CD8-positive, alpha-beta memory T cell (primary cell): Measurements from ENCODE around the gene GLDC. TPM values are rescaled to one million over a fixed set of nuclear protein-coding genes. Genes with fewer than 3 reads are reported as not detected.

Source experiments
- CTCF ChIA-PET: fragments of 350-600 bp; sonication (Branson Sonifier 250); formaldehyde crosslinking; loops from one replicate; lab custom pipeline; 2021; ENCODE audit warnings: antibody characterized with exemption; lab: Charles Lee
- POLR2A ChIA-PET: fragments of 350-600 bp; sonication (Branson Sonifier 250); formaldehyde crosslinking; loops from one replicate; lab custom pipeline; 2021; ENCODE audit warnings: antibody characterized with exemption; lab: Charles Lee
- DNase-seq, 5 donors: peaks; one replicate each; pipeline versions ENCODE4 v3.0.0 to v3.0.0-alpha.2; 2020 to 2022; ENCODE audit warnings: mixed read lengths in 1 of 5
- H3K27ac ChIP-seq: one replicate; pipeline ENCODE4 v1.7.0; 2013; ENCODE audit warnings: low read depth, mild to moderate bottlenecking, low read length, moderate library complexity
- H3K27me3 ChIP-seq: 2 replicates; pipeline ENCODE4 v1.7.0; 2013; ENCODE audit warnings: low read length, mild to moderate bottlenecking; ENCODE audit not compliant: insufficient read depth, poor library complexity, severe bottlenecking
- H3K36me3 ChIP-seq: 2 replicates; pipeline ENCODE4 v1.7.0; 2013; ENCODE audit warnings: mild to moderate bottlenecking, low read length, moderate library complexity; ENCODE audit not compliant: insufficient read depth
- H3K4me1 ChIP-seq: 2 replicates; pipeline ENCODE4 v1.7.0; 2013; ENCODE audit warnings: mild to moderate bottlenecking, low read length, moderate library complexity; ENCODE audit not compliant: insufficient read depth
- H3K4me3 ChIP-seq: 2 replicates; pipeline ENCODE4 v1.7.0; 2013; ENCODE audit warnings: mild to moderate bottlenecking, low read length
- H3K9me3 ChIP-seq: 2 replicates; pipeline ENCODE4 v1.7.0; 2013; ENCODE audit warnings: mild to moderate bottlenecking, low read length
- H3K27ac Mint-ChIP-seq, 8 donors: one replicate each; pipeline ENCODE4 v1.8.0; 2020 to 2021; ENCODE audit warnings: mixed read lengths in 8 of 8, mild to moderate bottlenecking in 6 of 8, inconsistent platforms in 3 of 8, moderate library complexity in 3 of 8
- H3K27me3 Mint-ChIP-seq, 2 donors: one replicate each; pipeline ENCODE4 v1.8.0; 2020 to 2021; ENCODE audit warnings: mixed read lengths in 2 of 2, mild to moderate bottlenecking in 1 of 2, moderate library complexity in 1 of 2
- H3K36me3 Mint-ChIP-seq, 3 donors: one replicate each; pipeline ENCODE4 v1.8.0; 2020 to 2021; ENCODE audit warnings: mixed read lengths in 3 of 3, inconsistent platforms in 1 of 3, mild to moderate bottlenecking in 1 of 3
- H3K4me1 Mint-ChIP-seq, 3 donors: one replicate each; pipeline ENCODE4 v1.8.0; 2020 to 2021; ENCODE audit warnings: mixed read lengths in 3 of 3, inconsistent platforms in 1 of 3, mild to moderate bottlenecking in 1 of 3
- H3K4me3 Mint-ChIP-seq, 7 donors: one replicate each; pipeline ENCODE4 v1.8.0; 2020 to 2021; ENCODE audit warnings: mixed read lengths in 7 of 7, mild to moderate bottlenecking in 6 of 7, moderate library complexity in 4 of 7, inconsistent platforms in 2 of 7
- H3K9me3 Mint-ChIP-seq, 5 donors: one replicate each; pipeline ENCODE4 v1.8.0; 2020 to 2022; ENCODE audit warnings: mixed read lengths in 5 of 5, mild to moderate bottlenecking in 3 of 5, moderate library complexity in 2 of 5, inconsistent platforms in 1 of 5
- polyA plus RNA-seq: library from polyadenylated mRNA; unstranded; fragments of 300-500 nt; fragmentation: Illumina TruSeq; gene quantifications from one replicate; pipeline ENCODE4 v1.2.3, GENCODE V29; 2021
- total RNA-seq, 2 experiments: library from RNA; stranded (reverse); gene quantifications; one replicate each; pipeline ENCODE4 v1.2.3, GENCODE V29; 2021

GLDC gene
- total and polyA plus RNA-seq, 3 experiments from 2014 or later, result 0.58 to 3.8 (median 3.1) TPM

DNA sequence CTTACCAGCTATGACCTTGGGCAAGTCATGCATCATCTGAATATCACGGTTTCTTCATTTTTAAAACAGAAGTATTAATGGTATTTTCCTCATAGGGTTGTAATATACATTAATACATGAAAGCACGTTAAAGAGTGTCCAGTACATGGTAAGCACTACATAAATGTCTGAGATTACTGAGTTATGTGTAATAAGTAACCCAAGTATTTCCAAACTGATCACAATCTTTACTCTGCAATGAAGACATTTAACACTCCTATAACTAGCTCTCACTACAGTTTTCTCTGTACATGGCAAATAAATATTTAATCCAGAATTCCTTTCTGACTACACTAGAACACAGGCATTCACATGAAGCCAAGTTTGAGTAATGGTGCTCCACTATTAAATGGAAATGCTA, 4.0 kb downstream of the GLDC start:
- H3K36me3 Mint-ChIP-seq, result no peaks in the 10 kb centered on the region
- Histone ChIP-seq H3K27me3 (peaks cover 22% of the 10 kb centered on the region), H3K27ac (no peak overlapping the region), H3K4me3 (no peak overlapping the region), H3K4me1 (peaks cover 11% of the 10 kb centered on the region), H3K9me3 (no peaks in the 10 kb centered on the region), H3K36me3 (no peaks in the 10 kb centered on the region)
- H3K4me3 Mint-ChIP-seq, result peak overlapping the region in 1 of 7 donors; percentile 6
- CTCF ChIA-PET, result no interaction called here
- no peak for DNase-seq
- H3K4me1 Mint-ChIP-seq, result peaks cover 19 to 22% (median 19%) of the 10 kb centered on the region in 3 donors
- H3K27ac Mint-ChIP-seq, result no peak overlapping the region
- H3K27me3 Mint-ChIP-seq, result peaks cover 60 to 71% of the 10 kb centered on the region in 2 donors
- H3K9me3 Mint-ChIP-seq, result no peaks in the 10 kb centered on the region
- POLR2A ChIA-PET, result no interaction called here

DNA sequence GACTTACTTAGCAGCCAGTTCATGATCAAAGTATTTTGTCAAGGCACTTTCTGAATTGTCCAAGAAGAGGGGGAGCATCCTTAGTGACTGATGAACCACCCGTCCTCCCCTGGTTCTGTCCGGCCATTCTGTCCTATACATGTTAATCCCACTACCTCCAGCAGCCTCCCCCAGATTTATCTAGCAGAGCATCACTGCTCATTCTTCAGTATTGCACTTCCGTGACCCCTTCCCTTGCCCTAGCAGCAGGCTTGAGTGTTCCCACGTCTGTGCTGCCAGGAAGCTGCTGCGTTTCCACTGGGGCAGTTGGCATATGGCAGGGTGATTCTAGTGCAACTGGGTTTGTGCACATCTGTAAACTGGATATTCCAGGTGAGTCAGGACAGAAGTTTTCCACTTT, 4.5 kb downstream of the GLDC start:
- ChIA-PET POLR2A (no interaction called here), CTCF (no interaction called here)
- peaks cover 22% of the 10 kb centered on the region for H3K27me3 ChIP-seq

DNA sequence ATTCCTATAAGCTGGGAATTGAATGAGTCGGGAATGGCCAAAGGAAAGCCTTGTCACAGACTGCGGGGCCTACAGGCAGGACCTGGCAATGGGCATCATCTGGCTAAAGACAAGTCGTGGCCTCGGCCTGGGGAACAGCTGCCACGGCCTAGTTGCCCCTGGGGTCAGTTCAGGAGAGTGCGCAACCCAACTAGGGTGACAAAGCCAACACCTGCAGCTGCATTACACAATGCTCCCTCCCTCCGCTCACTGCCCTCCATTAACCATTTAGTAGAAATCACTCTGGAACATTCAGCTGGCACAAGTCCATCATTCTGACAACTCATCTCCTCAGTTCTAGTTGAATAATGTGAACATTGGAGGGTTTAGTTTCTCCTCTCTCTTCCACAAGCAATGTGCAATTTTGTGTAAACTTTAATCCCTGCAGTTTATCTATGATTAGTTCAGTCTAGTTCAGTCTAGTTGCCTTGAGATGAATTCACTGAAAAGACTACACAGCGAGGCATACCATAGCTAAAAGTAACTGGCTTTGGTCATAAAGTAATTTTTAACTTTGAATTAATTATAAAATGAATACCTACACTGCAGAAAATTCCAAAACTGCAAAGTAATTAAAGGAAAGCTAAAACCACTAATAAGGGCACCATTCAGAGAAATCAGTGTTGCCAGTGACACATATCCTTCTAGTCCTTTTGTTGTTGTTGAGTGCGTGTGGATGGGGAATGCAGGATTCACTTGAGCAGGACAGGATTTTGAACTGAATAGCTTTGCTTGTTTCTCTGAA, 5.1 kb downstream of the GLDC start:
- no peak for DNase-seq
- Mint-ChIP-seq H3K36me3 (no peaks in the 10 kb centered on the region), H3K4me3 (no peak overlapping the region), H3K4me1 (peaks cover 11 to 12% (median 11%) of the 10 kb centered on the region in 3 donors), H3K27ac (no peak overlapping the region), H3K9me3 (no peaks in the 10 kb centered on the region), H3K27me3 (peaks cover 57 to 66% of the 10 kb centered on the region in 2 donors)
- H3K27me3 ChIP-seq, result peaks cover 22% of the 10 kb centered on the region
- no peaks in the 10 kb centered on the region for H3K36me3 ChIP-seq
- H3K4me1 ChIP-seq, result peaks cover 11% of the 10 kb centered on the region
- no peak overlapping the region for H3K27ac ChIP-seq
- no peak overlapping the region for H3K4me3 ChIP-seq
- POLR2A ChIA-PET, result no interaction called here
- CTCF ChIA-PET, result no interaction called here
- no peaks in the 10 kb centered on the region for H3K9me3 ChIP-seq

More for the DNA sequence above, 4.5 kb downstream of the GLDC start:
- no peaks in the 10 kb centered on the region for H3K36me3 Mint-ChIP-seq
- peaks cover 15 to 18% (median 15%) of the 10 kb centered on the region in 3 donors for H3K4me1 Mint-ChIP-seq
- DNase-seq, result no peak
- no peak overlapping the region for H3K4me3 Mint-ChIP-seq
- Histone ChIP-seq H3K9me3 (no peaks in the 10 kb centered on the region), H3K4me1 (peaks cover 11% of the 10 kb centered on the region), H3K36me3 (no peaks in the 10 kb centered on the region), H3K27ac (no peak overlapping the region), H3K4me3 (no peak overlapping the region)
- no peak overlapping the region for H3K27ac Mint-ChIP-seq
- H3K9me3 Mint-ChIP-seq, result no peaks in the 10 kb centered on the region
- H3K27me3 Mint-ChIP-seq, result peaks cover 61 to 71% of the 10 kb centered on the region in 2 donors

DNA sequence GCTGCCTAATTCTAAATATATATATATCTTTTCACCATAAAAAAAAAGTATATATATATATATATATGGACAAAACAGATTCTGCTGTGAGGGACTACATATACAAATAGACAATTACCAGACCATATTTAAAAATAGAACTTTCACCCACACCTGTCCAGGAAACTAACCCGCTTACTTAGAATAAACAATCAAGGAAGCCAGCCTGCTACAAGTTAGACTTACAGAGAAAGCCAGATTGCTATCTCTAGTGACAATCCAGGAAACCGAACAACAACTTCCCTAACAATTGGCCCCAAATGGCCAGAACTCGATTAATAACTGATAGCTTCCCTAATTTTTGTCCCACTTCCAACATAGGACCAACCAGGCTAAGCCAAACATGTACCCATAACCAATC, 5.9 kb downstream of the GLDC start:
- H3K27me3 ChIP-seq, result peaks cover 24% of the 10 kb centered on the region
- no peaks in the 10 kb centered on the region for H3K36me3 ChIP-seq
- peaks cover 7% of the 10 kb centered on the region for H3K4me1 ChIP-seq
- peaks cover 7 to 8% (median 7%) of the 10 kb centered on the region in 3 donors for H3K4me1 Mint-ChIP-seq
- H3K27ac ChIP-seq, result no peak overlapping the region
- POLR2A ChIA-PET, result no interaction called here
- no peak overlapping the region for H3K4me3 ChIP-seq
- no peak overlapping the region for H3K27ac Mint-ChIP-seq
- H3K9me3 ChIP-seq, result no peaks in the 10 kb centered on the region
- no peaks in the 10 kb centered on the region for H3K9me3 Mint-ChIP-seq
- DNase-seq, result no peak
- H3K4me3 Mint-ChIP-seq, result no peak overlapping the region
- peaks cover 56 to 61% of the 10 kb centered on the region in 2 donors for H3K27me3 Mint-ChIP-seq
- CTCF ChIA-PET, result interaction anchor here (1.5 kb wide), 1 partner anchor 10 kb away, joined by 4 read pairs; no protein-coding TSS in a partner anchor
- H3K36me3 Mint-ChIP-seq, result no peaks in the 10 kb centered on the region

DNA sequence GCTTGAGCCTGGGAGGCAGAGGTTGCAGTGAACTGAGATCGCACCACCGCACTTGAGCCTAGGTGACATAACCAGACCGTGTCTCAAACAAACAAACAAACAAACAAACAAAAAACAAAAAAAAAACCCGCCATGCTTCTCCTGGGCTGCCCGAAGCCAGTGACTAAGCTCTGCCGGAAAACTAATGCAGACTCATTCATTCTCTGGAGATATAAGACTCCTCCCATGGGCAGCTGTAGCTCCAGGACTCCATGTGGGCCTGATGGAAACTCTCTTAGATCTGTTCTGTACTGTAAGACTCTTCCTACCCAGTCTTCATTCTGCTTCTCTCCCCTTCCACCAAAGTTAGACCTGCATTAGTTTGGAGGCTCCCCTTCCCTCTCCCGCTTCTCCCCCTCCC, 11.1 kb downstream of the GLDC start:
- peaks cover 7% of the 10 kb centered on the region for H3K27me3 ChIP-seq
- Mint-ChIP-seq H3K4me3 (no peak overlapping the region), H3K36me3 (peaks cover 0 to 1% (median 0%) of the 10 kb centered on the region in 3 donors), H3K4me1 (peaks cover 0 to 4% (median 0%) of the 10 kb centered on the region in 3 donors), H3K9me3 (no peaks in the 10 kb centered on the region), H3K27me3 (peaks cover 17 to 22% of the 10 kb centered on the region in 2 donors), H3K27ac (no peak overlapping the region)
- no peaks in the 10 kb centered on the region for H3K4me1 ChIP-seq
- CTCF ChIA-PET, result no interaction called here
- no peak overlapping the region for H3K4me3 ChIP-seq
- H3K27ac ChIP-seq, result no peak overlapping the region
- no peaks in the 10 kb centered on the region for H3K36me3 ChIP-seq
- H3K9me3 ChIP-seq, result no peaks in the 10 kb centered on the region
- no peak for DNase-seq
- POLR2A ChIA-PET, result interaction anchor here (0.5 kb wide), 1 partner anchor 219 kb away, joined by 4 read pairs; no protein-coding TSS in a partner anchor

DNA sequence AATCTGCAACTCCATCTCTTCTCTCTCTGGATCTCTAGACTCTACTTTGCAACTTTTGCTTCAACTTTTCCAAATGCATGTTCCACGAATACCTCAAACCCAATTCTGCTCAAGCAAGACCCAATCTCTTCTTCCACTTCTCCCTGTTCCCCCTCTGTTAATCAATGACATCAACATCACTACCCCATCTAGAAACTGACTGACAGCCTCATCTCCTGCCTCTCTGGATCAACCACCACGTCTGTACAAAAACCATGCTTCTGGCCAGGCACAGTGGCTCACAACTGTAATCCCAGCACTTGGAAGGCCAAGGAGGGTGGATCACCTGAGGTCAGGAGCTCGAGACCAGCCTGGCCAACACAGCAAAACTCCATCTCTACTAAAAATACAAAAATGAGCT, 12.2 kb downstream of the GLDC start:
- no peak for DNase-seq
- peaks cover 12 to 16% of the 10 kb centered on the region in 2 donors for H3K27me3 Mint-ChIP-seq
- ChIA-PET POLR2A (no interaction called here), CTCF (no interaction called here)
- no peak overlapping the region for H3K4me3 ChIP-seq
- H3K27ac ChIP-seq, result no peak overlapping the region
- peaks cover 0 to 1% (median 0%) of the 10 kb centered on the region in 3 donors for H3K36me3 Mint-ChIP-seq
- H3K27ac Mint-ChIP-seq, result no peak overlapping the region
- no peaks in the 10 kb centered on the region for H3K9me3 ChIP-seq
- no peaks in the 10 kb centered on the region for H3K9me3 Mint-ChIP-seq
- peaks cover 7% of the 10 kb centered on the region for H3K27me3 ChIP-seq
- peaks cover 0 to 4% (median 0%) of the 10 kb centered on the region in 3 donors for H3K4me1 Mint-ChIP-seq
- no peaks in the 10 kb centered on the region for H3K36me3 ChIP-seq
- H3K4me3 Mint-ChIP-seq, result no peak overlapping the region
- H3K4me1 ChIP-seq, result no peaks in the 10 kb centered on the region

DNA sequence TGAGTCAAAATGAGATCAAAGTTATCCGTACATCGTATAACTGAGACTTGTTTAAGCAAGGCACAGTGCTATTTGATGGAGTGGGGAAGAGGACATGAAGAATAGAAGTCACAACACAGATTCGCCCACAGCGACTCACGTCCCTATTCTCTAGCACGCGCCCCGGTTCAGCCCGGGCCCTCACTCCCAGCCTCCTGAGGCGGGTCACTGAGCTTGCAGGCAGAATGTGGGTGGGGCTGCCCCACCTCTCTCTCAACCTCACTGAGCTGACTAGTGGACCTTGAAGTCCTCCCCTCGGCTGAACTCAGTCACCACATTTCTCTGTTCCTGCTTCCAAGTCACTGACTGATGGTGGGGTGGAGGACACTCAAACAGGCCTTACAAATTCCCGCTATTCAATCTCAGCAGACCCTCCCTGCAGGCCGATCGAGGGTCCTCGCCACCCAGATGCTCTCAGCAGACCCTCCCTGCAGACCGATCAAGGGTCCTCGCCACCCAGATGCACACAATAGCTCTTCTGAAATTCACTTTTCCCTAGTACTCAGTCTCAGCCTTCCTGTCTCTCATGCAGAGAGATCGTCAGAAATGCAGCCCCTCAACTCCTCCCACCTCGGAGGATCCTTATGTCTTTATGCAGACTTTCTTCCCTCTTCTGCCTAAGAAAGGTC, 12.9 kb downstream of the GLDC start:
- H3K27me3 ChIP-seq, result peaks cover 7% of the 10 kb centered on the region
- Mint-ChIP-seq H3K4me3 (no peak overlapping the region), H3K27me3 (peaks cover 9 to 16% of the 10 kb centered on the region in 2 donors), H3K4me1 (peaks cover 0 to 4% (median 0%) of the 10 kb centered on the region in 3 donors), H3K9me3 (no peaks in the 10 kb centered on the region), H3K27ac (no peak overlapping the region), H3K36me3 (peaks cover 0 to 1% (median 0%) of the 10 kb centered on the region in 3 donors)
- no peak overlapping the region for H3K27ac ChIP-seq
- H3K4me3 ChIP-seq, result no peak overlapping the region
- no peaks in the 10 kb centered on the region for H3K36me3 ChIP-seq
- no peak for DNase-seq
- CTCF ChIA-PET, result no interaction called here
- no peaks in the 10 kb centered on the region for H3K9me3 ChIP-seq
- no peaks in the 10 kb centered on the region for H3K4me1 ChIP-seq
- POLR2A ChIA-PET, result no interaction called here

DNA sequence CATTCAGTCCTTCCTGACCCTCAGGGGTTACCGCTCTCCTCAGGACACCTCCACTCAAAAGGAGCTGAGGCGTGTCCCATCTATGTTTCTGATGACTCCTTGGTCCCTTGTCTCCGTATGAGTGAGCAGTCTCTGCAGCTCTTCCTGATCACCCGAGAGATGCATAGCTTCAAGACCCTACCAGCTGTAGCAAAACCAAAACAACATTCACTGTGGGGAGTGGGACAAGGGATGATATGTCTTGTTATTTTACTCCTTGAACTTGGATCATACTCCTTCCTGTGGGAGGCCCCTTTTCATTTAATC, 14.4 kb downstream of the GLDC start:
- POLR2A ChIA-PET, result no interaction called here
- DNase-seq, result no peak

More for the DNA sequence above, 14.4 kb downstream of the GLDC start:
- H3K27me3 ChIP-seq, result peaks cover 7% of the 10 kb centered on the region
- Mint-ChIP-seq H3K27me3 (peaks cover 5 to 22% of the 10 kb centered on the region in 2 donors), H3K36me3 (peaks cover 0 to 1% (median 0%) of the 10 kb centered on the region in 3 donors), H3K4me1 (peaks cover 0 to 4% (median 0%) of the 10 kb centered on the region in 3 donors), H3K9me3 (no peaks in the 10 kb centered on the region), H3K27ac (peak overlapping the region in 3 of 8 donors; percentile 18 to 61 (median 43)), H3K4me3 (no peak overlapping the region)
- no peak overlapping the region for H3K4me3 ChIP-seq
- H3K9me3 ChIP-seq, result no peaks in the 10 kb centered on the region
- H3K4me1 ChIP-seq, result no peaks in the 10 kb centered on the region
- no peaks in the 10 kb centered on the region for H3K36me3 ChIP-seq
- H3K27ac ChIP-seq, result no peak overlapping the region
- CTCF ChIA-PET, result no interaction called here
